NCI-H510A (cell line): ENCODE measurements around the gene CEACAM20.
"Not testable (repeated sequence)": the region's sequence is repeated elsewhere in the genome, so short reads cannot be mapped to it uniquely, and the experiment has no call there.

Experiments used
- DNase-seq: peaks from one replicate; lab custom pipeline; 2025; lab: John Stamatoyannopoulos, UW

CEACAM20 gene

DNA sequence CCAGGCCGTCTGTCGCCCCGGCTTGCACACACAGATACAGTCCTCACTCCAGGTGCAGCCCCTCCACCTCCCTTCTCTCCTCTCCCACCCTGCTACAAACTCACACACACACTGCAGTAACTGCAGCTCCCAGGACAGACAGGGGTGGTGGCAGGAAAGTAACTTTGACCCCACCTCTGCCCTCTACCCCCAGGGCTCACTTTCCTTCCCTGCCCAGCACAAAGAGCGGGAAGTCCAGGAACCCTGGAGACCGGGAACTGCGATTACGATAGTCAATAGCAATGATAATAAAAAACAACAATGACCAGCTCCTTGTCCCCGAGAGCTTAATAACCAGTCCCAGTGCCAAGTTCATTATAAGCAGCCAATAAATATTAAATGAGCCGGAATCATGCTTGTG is at the start of gene CEACAM20:
Gene CEACAM20 (minus strand): TSS at position 140 of the 400 bp plus-strand sequence. CDS start 166 bp downstream, outside the sequence.
- no peak for DNase-seq

DNA sequence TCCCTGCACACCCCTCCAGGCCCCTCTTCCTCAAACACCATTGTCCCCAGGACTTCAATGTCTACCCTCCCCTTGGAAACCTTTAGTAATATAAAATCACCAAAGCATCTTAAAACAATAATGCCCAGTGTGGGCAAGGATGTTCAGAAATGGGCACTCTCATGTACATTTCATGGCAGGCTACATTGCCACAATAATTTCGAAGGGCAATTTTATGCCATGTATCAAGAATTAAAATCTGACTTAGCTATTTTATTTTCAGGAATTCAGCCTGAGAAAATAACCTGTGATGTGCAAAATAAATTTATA is 48.0 kb upstream of the CEACAM20 start:
- no peak for DNase-seq

DNA sequence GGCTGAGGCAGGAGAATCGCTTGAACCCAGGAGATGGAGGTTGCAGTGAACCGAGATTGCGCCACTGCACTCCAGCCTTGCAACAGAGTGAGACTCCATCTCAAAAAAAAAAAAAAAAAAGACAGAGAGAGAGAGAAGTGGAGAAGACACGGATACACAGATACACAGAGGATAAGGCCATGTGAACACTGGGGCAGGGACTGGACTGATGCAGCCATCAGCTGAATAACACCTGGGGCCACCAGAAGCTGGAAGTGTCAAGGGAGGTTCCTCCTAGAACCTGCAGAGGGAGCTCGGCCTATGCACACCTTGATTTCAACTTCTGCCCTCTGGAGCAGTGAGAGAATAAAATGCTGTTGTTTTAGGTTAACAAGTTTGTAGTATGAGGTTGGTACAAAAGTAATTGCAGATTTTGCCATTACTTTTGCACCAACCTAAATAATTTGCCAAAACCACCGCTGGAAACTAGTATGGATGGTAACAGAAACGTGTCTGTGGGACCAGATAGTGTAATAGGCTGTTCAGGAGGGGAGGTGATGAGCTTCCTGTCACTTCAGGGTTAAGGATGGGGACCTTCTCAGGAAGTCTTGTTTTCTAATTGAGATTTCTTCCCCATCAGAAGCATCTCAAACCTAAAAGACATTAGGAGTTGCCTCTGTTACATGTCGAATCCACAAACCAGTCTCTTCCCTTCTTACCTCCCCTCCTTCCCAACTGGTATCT is 47.5 kb upstream of the CEACAM20 start:
- DNase-seq = no peak

DNA sequence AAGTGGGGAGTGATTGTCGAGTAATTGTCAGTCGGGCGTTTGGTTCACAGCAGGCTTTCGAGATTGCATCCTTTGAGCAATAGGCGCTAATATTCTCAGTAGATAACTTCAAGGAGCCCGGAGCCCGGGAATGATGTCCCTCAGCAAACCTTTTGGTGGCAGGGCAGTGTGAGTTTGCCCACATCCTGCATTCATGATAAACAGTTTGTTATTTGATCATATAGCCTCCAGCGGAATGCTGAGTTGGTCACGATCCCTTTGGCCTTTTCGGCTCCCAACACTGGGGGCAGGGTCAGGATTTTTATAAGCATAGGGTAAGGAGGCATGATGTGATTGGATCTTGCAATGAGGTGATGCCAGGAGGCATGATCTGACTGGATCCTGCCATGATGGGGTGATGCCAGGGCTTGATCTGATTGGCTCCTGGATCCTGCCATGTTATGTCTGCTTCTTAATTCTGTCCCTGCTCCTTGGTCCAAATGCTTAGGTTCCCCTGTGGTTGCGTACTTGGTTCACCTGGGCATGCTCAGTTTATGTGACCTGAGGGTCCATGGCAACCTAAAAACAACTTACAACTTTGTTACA is 45.7 kb upstream of the CEACAM20 start:
- DNase-seq = no peak

DNA sequence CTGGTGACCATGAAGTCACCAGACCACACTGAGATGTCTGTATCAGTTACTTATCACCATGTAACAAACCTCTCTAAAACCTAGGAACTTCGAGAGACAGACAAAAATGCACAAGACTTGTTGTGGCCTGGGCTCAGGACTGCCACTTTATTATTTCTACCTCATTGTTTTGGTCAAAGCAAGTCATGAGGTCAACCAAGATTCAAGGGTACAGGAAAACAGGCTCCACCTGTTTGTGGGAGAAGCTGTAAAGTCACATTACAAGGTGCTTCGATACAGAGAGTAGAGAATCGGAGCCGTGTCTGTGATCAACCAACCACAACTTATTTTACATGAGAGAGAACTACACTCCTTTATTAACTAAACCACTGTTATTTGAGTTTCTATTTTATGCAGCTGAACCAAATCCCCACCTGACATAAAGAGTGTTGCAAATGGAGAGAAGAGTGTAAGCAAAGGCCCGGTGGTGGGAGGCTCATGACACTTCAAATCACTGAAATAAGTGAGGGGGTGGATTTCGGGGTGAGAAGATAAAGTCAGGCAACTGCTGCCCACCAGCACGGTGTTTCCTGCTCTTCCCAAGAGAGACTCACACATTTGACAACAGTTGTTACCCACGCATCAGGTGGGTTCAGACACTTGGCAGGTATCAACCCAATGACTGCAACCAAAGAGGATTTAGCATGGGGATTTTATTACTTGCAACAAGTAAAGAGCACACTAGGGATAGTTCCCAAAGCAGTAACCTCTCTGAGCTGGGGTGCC is 44.9 kb upstream of the CEACAM20 start:
- no peak for DNase-seq

DNA sequence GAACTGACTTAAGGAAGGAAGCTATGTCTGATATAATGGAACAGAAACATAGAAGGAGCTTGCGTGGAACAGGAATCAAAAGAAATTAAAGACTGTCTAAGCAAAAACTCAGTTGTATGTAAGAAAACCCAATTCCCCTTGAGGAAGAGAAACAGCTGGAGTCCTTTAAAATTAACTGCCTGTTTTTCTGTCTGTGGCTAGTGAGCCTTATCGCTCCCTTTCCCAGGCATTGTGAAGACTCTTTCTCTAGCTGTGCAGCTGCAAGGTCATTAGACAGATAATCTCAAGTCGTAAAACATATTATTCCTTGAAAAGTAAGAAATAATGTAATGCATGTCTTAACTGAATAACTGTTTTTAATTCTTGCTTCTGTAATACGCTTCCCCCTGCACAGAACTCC is 44.2 kb upstream of the CEACAM20 start:
- no peak for DNase-seq

DNA sequence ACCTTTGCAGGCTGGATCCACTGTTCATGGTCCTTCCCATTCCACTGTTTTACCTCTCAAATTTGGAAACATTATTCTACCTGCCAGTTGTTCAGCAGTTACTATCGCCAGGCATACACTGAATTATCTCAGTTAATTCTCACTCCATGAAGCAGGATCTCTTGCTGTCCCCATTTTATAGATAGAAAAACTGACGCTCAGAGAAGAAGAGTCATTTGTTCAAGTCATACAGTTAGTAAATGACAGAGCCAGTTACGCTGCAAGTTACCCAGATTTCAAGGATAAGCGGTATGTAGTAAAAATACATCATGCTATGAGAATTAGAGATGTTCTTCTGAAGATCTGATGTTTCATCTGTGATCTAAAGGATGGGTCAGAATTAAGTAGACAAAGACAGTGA is 43.7 kb upstream of the CEACAM20 start:
- no peak for DNase-seq

DNA sequence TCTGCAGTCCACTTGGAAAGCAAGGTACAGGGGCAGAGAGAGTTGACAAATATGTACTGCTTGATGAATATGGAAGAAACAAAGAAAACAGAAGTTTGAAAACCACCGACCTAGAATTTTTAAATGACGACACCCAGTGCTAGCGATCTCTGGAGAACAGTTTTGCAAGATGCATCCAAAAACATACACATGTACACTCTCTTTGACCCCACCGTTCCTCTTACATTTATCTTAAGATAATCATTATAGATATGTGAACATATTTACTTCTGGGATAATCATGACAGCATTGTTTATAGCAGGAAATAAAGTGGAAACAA is 43.1 kb upstream of the CEACAM20 start:
- no peak for DNase-seq

DNA sequence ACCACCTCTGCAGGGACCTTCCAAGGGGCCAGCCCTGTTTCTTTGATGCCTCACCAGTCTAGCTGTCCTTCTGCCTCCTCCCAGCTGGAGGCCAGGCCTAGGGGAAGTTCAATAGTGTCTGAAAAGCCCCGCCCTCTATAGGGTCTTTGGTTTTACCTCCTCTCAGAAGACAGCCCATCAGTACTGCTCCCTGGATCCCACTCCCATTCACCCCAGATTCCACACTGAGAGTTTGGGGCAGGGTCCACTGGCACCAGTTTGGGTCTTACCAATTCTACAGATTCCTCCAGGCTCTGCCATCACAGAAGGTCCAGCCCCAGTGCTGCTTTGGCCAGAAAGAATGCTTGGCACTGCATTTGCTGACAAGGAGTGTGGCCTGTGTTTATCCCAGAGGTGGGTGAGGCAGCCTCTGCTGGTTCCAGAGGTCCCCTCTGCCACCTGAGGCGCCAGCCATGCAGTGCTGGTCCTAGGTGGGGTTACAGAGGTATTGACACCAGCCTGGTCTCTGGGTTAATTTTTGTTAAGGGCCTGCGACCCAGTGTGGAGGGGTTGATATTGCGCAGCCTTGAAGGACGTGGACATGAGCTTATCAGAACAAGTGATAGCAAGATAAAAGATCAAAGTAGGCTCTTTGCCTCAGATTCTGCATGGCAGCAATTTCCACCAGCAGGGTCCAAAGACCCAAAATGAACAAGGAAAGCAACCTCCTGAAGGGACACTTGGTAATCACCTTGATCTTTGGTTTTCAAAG is 42.5 kb upstream of the CEACAM20 start:
- DNase-seq = no peak

DNA sequence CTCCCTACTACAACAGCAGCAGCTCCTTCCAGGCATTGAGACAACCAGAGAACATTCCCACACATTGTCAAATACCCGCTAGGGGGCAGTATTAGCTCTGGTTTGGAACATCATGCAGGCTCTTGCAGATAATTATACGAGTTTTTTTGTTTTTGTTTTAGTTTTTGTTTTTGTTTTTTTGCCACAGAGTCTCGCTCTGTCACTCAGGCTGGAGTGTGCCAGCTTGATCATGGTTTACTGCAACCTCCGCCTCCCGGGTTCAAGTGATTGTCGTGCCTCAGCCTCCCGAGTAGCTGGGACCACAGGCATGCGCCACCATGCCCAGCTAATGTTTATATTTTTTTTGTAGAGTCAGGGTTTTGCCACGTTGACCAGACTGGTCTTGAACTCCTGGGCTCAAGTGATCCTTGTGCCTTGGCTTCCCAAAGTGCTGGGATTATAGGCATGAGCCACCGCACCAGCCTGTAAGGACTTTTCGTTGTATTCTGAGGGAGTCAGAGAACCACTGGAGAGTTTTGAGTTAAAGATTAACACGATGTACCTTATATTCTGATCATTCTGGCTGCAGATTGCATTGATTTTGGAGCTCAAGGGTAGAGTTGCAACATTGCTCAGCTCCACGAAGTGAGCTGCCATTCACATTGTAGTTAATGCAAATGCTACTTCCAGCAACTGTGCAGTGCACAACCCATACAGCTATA is 41.7 kb upstream of the CEACAM20 start:
- peak; percentile 8 for DNase-seq

DNA sequence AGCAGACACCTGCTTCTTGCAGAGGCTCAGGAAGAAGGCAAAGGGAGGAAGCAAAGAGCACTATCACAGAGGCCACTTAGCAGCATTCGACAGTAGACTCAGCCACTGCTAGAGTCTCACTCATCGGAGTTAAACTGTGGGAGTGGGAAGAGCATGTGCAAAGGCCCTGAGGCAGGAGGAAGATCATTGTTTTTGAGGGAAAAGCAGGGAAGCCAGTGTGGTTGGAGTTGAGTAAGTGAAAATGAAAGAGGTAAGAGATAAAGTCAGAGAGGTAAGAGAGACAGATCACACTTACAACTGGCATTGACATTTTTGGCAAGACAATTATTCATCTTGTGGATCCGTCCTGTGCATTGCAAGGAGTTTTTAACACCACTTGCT is 41.1 kb upstream of the CEACAM20 start:
- no peak for DNase-seq

DNA sequence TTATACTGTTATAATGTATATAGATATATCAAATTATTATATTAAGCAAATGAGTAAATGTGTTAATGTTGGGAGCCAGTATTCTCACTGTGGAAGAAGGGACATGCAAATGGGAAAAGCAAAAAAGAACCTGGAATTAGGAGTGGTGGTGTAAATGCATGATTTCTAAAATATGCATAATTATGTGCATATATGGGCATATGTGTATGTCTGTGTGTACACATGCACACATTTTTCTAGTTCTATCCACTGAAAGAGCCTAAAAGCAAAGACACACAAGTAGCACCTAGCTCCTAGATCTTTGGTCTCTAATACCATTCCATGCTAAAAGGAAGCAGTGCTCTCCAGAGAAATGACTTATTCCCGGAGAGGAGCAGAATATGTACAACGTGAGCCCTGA is 38.3 kb upstream of the CEACAM20 start:
- no peak for DNase-seq

DNA sequence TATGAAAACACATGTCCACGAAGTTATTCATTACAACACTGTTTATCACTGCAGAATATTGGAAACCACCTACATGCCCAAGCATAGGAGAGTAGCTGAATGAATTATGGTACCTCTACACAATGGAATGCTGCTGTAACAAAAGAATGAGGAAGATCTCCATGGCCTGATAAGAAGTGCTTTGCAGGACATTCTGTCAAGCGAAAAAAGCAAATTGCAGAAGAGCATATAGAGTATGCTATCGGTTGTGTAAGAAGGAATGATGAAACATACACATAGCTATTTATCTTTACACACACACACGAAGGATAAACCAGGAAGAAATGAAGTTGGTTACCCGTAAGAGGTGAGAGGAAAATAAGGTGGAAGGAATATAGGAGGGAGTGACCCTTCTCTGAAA is 37.5 kb upstream of the CEACAM20 start:
- no peak for DNase-seq

DNA sequence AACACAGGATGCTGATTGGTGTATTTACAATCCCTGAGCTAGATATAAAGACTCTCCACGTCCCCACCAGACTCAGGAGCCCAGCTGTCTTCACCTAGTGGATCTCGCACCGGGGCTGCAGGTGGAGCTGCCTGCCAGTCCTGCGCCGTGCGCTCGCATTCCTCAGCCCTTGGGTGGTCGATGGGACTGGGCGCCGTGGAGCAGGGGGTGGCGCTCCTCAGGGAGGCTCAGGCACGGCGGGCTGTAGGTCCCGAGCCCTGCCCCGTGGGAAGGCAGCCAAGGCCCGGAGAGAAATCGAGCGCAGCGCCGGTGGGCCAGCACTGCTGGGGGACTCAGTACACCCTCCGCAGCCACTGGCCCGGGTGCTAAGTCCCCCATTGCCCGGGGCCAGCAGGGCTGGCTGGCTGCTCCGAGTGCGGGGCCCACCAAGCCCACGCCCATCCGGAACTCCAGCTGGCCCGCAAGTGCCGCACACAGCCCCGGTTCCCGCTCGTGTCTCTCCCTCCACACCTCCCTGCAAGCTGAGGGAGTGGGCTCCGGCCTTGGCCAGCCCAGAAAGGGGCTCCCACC is 33.7 kb upstream of the CEACAM20 start:
- DNase-seq = not testable (repeated sequence)

DNA sequence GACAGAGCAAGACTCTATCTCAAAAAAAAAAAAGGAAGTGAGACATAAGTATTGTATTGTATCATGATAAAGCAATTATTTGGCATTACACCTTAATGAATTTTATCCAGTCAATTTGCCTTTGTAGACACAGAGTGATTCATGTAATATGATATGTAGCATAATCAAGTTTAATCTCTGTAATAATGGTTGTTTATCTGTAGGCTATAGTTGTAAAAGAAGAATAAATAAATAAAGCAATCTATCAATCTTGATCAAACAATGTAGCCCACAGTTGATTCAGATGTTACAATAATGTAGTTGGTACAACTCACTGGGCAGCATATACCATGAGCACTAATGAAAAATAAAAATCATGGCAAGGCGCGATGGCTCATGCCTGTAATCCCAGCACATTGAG is 28.5 kb upstream of the CEACAM20 start:
- no peak for DNase-seq

DNA sequence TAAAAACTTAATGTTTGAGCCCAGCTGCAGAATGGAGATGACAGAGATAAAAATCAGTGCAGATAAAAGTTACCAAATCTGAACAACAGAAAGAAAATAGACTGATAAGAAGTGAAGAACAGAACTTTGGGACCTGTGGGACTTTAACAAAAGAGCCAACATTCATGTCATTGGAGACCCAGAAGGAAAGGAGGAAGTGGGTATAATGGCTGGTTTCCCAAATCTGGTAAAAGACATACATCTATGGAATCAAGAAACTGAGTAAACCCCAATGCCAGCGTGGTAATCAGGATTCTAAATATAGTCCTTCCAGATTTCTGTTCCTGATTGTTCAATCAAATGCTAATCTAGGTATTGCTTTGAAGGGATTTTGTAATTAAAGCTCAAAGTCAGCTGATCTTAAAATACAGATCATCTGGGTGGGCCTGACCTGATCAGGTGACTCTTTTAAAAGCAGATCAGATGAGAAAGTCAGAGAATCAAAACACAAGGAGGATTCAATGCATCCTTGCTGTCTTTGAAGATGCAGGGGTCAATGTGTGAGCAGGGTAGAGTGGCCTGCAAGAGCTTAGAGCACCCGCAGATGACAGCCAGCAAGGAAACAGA is 25.3 kb upstream of the CEACAM20 start:
- DNase-seq = no peak

DNA sequence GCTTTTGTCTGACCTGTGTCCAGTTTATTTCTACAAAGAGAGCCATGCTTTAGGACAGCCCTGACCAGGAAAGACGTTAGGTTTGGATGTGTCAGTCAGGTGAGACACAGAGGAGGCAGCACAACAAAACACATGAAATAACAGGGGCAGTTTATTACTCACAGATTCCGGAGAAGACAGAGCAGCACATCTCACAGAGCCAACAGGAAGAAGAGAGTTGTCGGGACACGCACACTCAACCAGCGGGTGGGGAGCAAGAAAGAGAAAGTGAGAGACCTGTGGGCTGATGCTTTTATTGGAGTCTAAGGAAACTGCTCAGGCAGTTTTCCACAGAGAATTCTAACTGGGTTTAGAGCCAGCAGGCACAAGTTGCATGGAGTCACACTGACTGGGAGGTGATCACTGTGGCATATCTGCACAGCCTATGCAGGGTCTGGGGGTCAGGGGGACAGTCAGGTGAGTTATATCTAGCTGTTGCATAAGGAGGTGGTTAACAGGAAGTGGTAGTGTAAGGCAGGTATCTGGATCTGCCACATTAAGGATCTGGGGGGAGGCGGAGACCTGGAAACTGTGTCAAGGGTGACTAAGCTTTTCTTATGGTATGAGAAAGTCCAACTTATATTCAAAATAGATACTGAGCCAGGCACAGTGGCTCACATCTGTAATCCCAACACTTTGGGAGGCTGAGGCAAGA is 24.1 kb upstream of the CEACAM20 start:
- DNase-seq = no peak

DNA sequence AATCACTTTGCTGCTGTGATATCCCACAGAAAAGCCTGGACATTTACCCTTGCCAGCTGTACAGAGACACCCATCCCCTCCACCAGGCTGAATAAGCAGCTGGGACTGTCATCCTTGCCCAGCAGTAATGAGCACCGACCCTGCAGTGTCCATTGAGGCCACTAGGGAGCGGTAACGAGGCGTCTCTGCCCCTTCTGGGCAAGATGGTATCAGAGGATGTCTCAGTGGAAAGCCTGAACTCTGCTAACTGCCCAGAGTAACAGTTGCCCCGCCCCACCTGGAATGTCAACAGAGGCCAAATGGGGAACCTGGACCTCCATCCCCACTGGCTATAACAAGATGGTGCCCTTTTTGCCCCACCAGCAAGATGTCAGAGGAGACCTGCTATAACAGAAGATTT is 22.8 kb upstream of the CEACAM20 start:
- DNase-seq = no peak

DNA sequence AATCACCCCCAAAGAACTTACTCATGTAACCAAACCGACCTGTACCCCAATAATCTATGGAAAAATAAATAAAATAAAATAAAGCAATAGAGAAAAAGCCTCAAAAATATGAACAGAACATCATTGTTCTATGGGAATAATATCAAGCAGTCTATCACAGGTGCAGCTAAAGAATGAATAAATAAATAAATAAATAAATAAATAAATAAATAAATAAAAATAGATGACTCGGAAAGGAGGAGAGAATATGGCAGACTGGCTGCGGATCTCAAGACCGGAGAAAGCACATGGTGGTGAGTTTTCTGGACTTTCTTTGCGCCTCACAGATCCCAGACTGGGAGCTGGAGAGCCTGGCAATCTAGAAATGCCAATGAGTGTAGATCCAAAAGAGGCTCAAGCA is 22.4 kb upstream of the CEACAM20 start:
- DNase-seq = no peak

DNA sequence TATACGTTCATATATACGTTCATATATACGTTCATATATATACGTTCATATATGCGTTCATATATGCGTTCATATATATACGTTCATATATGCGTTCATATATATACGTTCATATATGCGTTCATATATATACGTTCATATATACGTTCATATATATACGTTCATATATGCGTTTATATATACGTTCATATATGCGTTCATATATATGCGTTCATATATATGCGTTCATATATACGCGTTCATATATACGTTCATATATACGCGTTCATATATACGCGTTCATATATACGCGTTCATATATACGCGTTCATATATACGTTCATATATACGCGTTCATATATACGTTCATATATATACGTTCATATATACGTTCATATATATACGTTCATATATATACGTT is 21.5 kb upstream of the CEACAM20 start:
- DNase-seq = not testable (repeated sequence)

DNA sequence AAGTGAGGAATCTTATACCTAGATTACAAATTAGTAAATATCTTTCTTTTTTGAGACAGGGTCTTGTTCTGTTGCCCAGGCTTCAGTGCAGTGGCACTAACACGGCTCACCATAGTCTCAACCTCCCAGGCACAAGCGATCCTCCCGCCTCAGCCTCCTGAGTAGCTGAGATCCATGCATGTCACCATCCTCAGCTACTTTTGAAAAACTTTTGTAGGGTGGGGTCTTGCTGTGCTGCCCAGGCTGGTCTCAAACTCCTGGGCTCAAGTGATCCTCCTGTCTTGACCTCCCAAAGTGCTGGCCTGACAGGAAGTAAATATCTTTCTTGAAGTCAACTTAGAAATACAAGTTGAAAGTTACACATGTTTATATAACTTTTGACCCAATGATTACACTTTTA is 20.0 kb upstream of the CEACAM20 start:
- no peak for DNase-seq
